ENCODE measurements around the gene FAM219A.

Gene FAM219A

GRCh38 chr9:34458013-34458958 lies at the start of gene FAM219A, which contains the start of gene DNAI1:
FAM219A (minus strand) TSS chr9:34458570; CDS start chr9:34458263, 307 bp downstream.
DNAI1 (plus strand) TSS chr9:34458805; CDS start chr9:34459006, 201 bp downstream.
- DNase-seq (ENCODE audit: low read depth), result peak; percentile 98

- DNase-seq (ENCODE audit: low read depth), result no peak
Observed at GRCh38 chr9:34507966-34508365, 49.6 kb upstream of the FAM219A start.

- DNase-seq (ENCODE audit: low read depth), result no peak
Observed at GRCh38 chr9:34507556-34507955, 49.2 kb upstream of the FAM219A start.

GRCh38 chr9:34506623-34507022 lies 48.3 kb upstream of the FAM219A start:
- DNase-seq (ENCODE audit: low read depth), result no peak

- DNase-seq (ENCODE audit: low read depth), result no peak
Observed at GRCh38 chr9:34505370-34506120, 47.2 kb upstream of the FAM219A start.

- no peak for DNase-seq (ENCODE audit: low read depth)
Observed at GRCh38 chr9:34503406-34503805, 45.0 kb upstream of the FAM219A start.

GRCh38 chr9:34502891-34503290 lies 44.5 kb upstream of the FAM219A start:
- DNase-seq (ENCODE audit: low read depth), result no peak

GRCh38 chr9:34502471-34502870 lies 44.1 kb upstream of the FAM219A start:
- no peak for DNase-seq (ENCODE audit: low read depth)

GRCh38 chr9:34501889-34502425 lies 43.6 kb upstream of the FAM219A start:
- DNase-seq (ENCODE audit: low read depth), result no peak

GRCh38 chr9:34501372-34501771 lies 43.0 kb upstream of the FAM219A start:
- no peak for DNase-seq (ENCODE audit: low read depth)

GRCh38 chr9:34500623-34501267 lies 42.4 kb upstream of the FAM219A start:
- DNase-seq (ENCODE audit: low read depth), result peak; percentile 65

GRCh38 chr9:34499076-34499475 lies 40.7 kb upstream of the FAM219A start:
- no peak for DNase-seq (ENCODE audit: low read depth)

GRCh38 chr9:34498553-34498952 lies 40.2 kb upstream of the FAM219A start:
- DNase-seq (ENCODE audit: low read depth), result no peak

- no peak for DNase-seq (ENCODE audit: low read depth)
Observed at GRCh38 chr9:34496149-34496712, 37.9 kb upstream of the FAM219A start.

GRCh38 chr9:34493972-34494535 lies 35.7 kb upstream of the FAM219A start:
- no peak for DNase-seq (ENCODE audit: low read depth)

GRCh38 chr9:34492051-34492450 lies 33.7 kb upstream of the FAM219A start:
- DNase-seq (ENCODE audit: low read depth), result no peak

- no peak for DNase-seq (ENCODE audit: low read depth)
Observed at GRCh38 chr9:34491596-34491995, 33.2 kb upstream of the FAM219A start.

GRCh38 chr9:34490760-34491159 lies 32.4 kb upstream of the FAM219A start:
- no peak for DNase-seq (ENCODE audit: low read depth)

- no peak for DNase-seq (ENCODE audit: low read depth)
Observed at GRCh38 chr9:34490360-34490759, 32.0 kb upstream of the FAM219A start.

GRCh38 chr9:34486572-34486971 lies 28.2 kb upstream of the FAM219A start:
- no peak for DNase-seq (ENCODE audit: low read depth)

- no peak for DNase-seq (ENCODE audit: low read depth)
Observed at GRCh38 chr9:34485822-34486221, 27.5 kb upstream of the FAM219A start.

Measured in stimulated activated CD8-positive, alpha-beta memory T cell treated with anti-CD3 and anti-CD28 coated beads, Interleukin-15, amount 100 ng/mL, for 1 hour (primary cell).